Testis (tissue), 2 donors: ENCODE data around the gene WDHD1.

ENCODE experiments used
- CTCF ChIP-seq, 3 experiments: fragments of 450-650 bp in 2 of 3; fragments of 200-600 bp in 1 of 3; sonication (generic) in 1 of 3; IDR thresholded peaks; one replicate each; pipeline ENCODE4 v1.5.1; 2016 to 2019; ENCODE audit warnings: antibody characterized with exemption in 3 of 3, mild to moderate bottlenecking in 2 of 3, moderate library complexity in 1 of 3
- POLR2A ChIP-seq: fragments of 450-650 bp; IDR thresholded peaks from one replicate; pipeline ENCODE4 v1.6.1; 2017; ENCODE audit warnings: antibody characterized with exemption, mild to moderate bottlenecking, moderate library complexity

GRCh38 chr14:54944737-54945391 is 82.0 kb downstream of the WDHD1 start:
- TF ChIP-seq POLR2A: no peak
- no peak for TF ChIP-seq CTCF (IDR thresholded peaks at IDR 0.05)
